ENCODE data around the gene HS6ST2. TPM values are rescaled to one million over a fixed set of nuclear protein-coding genes. Genes with fewer than 3 reads are reported as not detected.

The HS6ST2 gene
- total RNA-seq, 1 experiment from 2014 or later, result 0.26 TPM

- Histone ChIP-seq H3K9me3 (ENCODE audit: control insufficient read depth, insufficient read depth, low read depth, low read length) (no peaks in the 10 kb centered on the region), H3K36me3 (ENCODE audit: control insufficient read depth, insufficient read depth, low read length) (no peaks in the 10 kb centered on the region), H3K27me3 (ENCODE audit: control insufficient read depth, insufficient read depth, low read length) (0 out of 2 replicates have a peak, but pooled peaks cover 5% of the 10 kb centered on the region), H3K27ac (ENCODE audit: low read length) (no peak overlapping the region), H3K4me3 (ENCODE audit: low read depth in 2 of 2, low read length in 2 of 2) (no peak overlapping the region), H3K4me1 (ENCODE audit: control insufficient read depth, insufficient read depth, low read length) (no peaks in the 10 kb centered on the region)
- intact Hi-C loops (cut with micrococcal nuclease; ENCODE audit: unreplicated experiment) (no loop called here), in situ Hi-C loops (cut with HindIII; ENCODE audit: low pct_unique_long_range_greater_than_20kb, low sequenced_read_pairs) (no loop called here)
- POLR2A ChIA-PET, result no interaction called here
- BruUV-seq (replicated peaks), result no TSS peak
- no peak for DNase-seq (ENCODE audit: low read depth, low spot score)
- TF ChIP-seq, protein P1, sequence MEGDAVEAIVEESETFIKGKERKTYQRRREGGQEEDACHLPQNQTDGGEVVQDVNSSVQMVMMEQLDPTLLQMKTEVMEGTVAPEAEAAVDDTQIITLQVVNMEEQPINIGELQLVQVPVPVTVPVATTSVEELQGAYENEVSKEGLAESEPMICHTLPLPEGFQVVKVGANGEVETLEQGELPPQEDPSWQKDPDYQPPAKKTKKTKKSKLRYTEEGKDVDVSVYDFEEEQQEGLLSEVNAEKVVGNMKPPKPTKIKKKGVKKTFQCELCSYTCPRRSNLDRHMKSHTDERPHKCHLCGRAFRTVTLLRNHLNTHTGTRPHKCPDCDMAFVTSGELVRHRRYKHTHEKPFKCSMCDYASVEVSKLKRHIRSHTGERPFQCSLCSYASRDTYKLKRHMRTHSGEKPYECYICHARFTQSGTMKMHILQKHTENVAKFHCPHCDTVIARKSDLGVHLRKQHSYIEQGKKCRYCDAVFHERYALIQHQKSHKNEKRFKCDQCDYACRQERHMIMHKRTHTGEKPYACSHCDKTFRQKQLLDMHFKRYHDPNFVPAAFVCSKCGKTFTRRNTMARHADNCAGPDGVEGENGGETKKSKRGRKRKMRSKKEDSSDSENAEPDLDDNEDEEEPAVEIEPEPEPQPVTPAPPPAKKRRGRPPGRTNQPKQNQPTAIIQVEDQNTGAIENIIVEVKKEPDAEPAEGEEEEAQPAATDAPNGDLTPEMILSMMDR (IDR thresholded peaks at IDR 0.05), result no peak
- TF ChIP-seq, protein P2, sequence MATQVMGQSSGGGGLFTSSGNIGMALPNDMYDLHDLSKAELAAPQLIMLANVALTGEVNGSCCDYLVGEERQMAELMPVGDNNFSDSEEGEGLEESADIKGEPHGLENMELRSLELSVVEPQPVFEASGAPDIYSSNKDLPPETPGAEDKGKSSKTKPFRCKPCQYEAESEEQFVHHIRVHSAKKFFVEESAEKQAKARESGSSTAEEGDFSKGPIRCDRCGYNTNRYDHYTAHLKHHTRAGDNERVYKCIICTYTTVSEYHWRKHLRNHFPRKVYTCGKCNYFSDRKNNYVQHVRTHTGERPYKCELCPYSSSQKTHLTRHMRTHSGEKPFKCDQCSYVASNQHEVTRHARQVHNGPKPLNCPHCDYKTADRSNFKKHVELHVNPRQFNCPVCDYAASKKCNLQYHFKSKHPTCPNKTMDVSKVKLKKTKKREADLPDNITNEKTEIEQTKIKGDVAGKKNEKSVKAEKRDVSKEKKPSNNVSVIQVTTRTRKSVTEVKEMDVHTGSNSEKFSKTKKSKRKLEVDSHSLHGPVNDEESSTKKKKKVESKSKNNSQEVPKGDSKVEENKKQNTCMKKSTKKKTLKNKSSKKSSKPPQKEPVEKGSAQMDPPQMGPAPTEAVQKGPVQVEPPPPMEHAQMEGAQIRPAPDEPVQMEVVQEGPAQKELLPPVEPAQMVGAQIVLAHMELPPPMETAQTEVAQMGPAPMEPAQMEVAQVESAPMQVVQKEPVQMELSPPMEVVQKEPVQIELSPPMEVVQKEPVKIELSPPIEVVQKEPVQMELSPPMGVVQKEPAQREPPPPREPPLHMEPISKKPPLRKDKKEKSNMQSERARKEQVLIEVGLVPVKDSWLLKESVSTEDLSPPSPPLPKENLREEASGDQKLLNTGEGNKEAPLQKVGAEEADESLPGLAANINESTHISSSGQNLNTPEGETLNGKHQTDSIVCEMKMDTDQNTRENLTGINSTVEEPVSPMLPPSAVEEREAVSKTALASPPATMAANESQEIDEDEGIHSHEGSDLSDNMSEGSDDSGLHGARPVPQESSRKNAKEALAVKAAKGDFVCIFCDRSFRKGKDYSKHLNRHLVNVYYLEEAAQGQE (IDR thresholded peaks at IDR 0.05; ENCODE audit: insufficient read depth in 1 of 2, low read depth in 2 of 2, low read length in 1 of 2), result no peak
- no peak for TF ChIP-seq SIN3A (IDR thresholded peaks at IDR 0.05; ENCODE audit: borderline replicate concordance, insufficient read depth, low read depth, low read length)
- TF ChIP-seq POLR2AphosphoS5 (IDR thresholded peaks at IDR 0.05; ENCODE audit: low read depth, low read length), result no peak
- CTCF ChIA-PET, result no interaction called here
- no peak for ATAC-seq
Measured at GRCh38 chrX:132692526-132692925, 265.9 kb downstream of the HS6ST2 start.

DNA sequence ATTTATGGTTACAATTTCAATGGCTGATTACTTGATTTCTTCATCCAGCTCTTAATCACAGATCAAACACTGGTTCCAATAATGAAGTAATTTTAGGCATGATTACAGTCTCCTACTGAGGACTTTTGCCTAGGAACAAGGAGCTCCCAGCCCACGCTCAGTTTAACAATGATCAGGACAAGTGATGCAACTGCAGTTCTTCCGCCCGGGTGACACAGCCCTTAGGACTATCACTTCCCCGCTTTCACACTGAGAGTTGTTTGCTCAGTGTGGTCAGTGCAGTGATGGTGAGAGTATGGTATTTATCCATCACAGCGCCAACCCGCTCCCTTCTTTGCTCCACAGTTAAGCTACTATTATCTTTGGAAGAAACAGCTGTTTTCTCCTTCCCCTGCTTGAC, 266.4 kb downstream of the HS6ST2 start:
- ChIA-PET CTCF (no interaction called here), POLR2A (no interaction called here)
- Histone ChIP-seq H3K9me3 (ENCODE audit: control insufficient read depth, insufficient read depth, low read depth, low read length) (no peaks in the 10 kb centered on the region), H3K4me3 (ENCODE audit: low read depth in 2 of 2, low read length in 2 of 2) (no peak overlapping the region), H3K36me3 (ENCODE audit: control insufficient read depth, insufficient read depth, low read length) (no peaks in the 10 kb centered on the region), H3K4me1 (ENCODE audit: control insufficient read depth, insufficient read depth, low read length) (no peaks in the 10 kb centered on the region), H3K27me3 (ENCODE audit: control insufficient read depth, insufficient read depth, low read length) (0 out of 2 replicates have a peak, but pooled peaks cover 3% of the 10 kb centered on the region), H3K27ac (ENCODE audit: low read length) (no peak overlapping the region)
- in situ Hi-C loops (cut with HindIII; ENCODE audit: low pct_unique_long_range_greater_than_20kb, low sequenced_read_pairs), result no loop called here
- DNase-seq (ENCODE audit: low read depth, low spot score) (no peak), ATAC-seq (no peak)
- intact Hi-C loops (cut with micrococcal nuclease; ENCODE audit: unreplicated experiment), result no loop called here
- TF ChIP-seq, protein P1 (IDR thresholded peaks at IDR 0.05), result no peak
- no TSS peak for BruUV-seq (replicated peaks)
